Trophoblast cell (in vitro differentiated cells and primary cell): ENCODE results near the gene LRRC25.

ENCODE experiments used
- DNase-seq, 2 donors: peaks; one replicate each; pipeline ENCODE4 v3.0.0-alpha.2; 2016
- H2AFZ ChIP-seq: 2 replicates; pipeline ENCODE4 v1.6.1; 2013; ENCODE audit warnings: low read length, moderate library complexity, mild to moderate bottlenecking; ENCODE audit not compliant: insufficient read depth, poor library complexity
- H2AK5ac ChIP-seq: 2 replicates; pipeline ENCODE4 v1.6.1; 2013; ENCODE audit warnings: mild to moderate bottlenecking, low read length
- H2BK120ac ChIP-seq: 2 replicates; pipeline ENCODE4 v1.6.1; 2013; ENCODE audit warnings: low read length, mild to moderate bottlenecking, moderate library complexity; ENCODE audit not compliant: insufficient read depth, poor library complexity
- H2BK12ac ChIP-seq: 2 replicates; pipeline ENCODE4 v1.6.1; 2013; ENCODE audit warnings: mild to moderate bottlenecking, low read length, moderate library complexity
- H2BK5ac ChIP-seq: 2 replicates; pipeline ENCODE4 v1.6.1; 2013; ENCODE audit warnings: low read length, low read depth, moderate library complexity, mild to moderate bottlenecking; ENCODE audit not compliant: poor library complexity
- H3K14ac ChIP-seq: 2 replicates; pipeline ENCODE4 v1.6.1; 2013; ENCODE audit warnings: mild to moderate bottlenecking, low read length
- H3K18ac ChIP-seq: 2 replicates; pipeline ENCODE4 v1.6.1; 2013; ENCODE audit warnings: mild to moderate bottlenecking, low read length
- H3K23ac ChIP-seq: 2 replicates; pipeline ENCODE4 v1.6.1; 2013; ENCODE audit warnings: low read length
- H3K27ac ChIP-seq: 2 replicates; pipeline ENCODE4 v1.5.1; 2013; ENCODE audit warnings: low read depth, mild to moderate bottlenecking, inconsistent platforms, low read length, moderate library complexity
- H3K27me3 ChIP-seq: 2 replicates; pipeline ENCODE4 v1.6.1; 2013; ENCODE audit warnings: inconsistent platforms, mild to moderate bottlenecking, low read length, moderate library complexity; ENCODE audit not compliant: insufficient read depth
- H3K36me3 ChIP-seq, 2 experiments: 1 replicate in 1 of 2; 2 replicates in 1 of 2; pipeline ENCODE4 v1.6.1; 2013; ENCODE audit warnings: low read length in 2 of 2, mild to moderate bottlenecking in 2 of 2, moderate library complexity in 1 of 2; ENCODE audit not compliant: insufficient read depth in 2 of 2, control insufficient read depth in 1 of 2
- H3K4ac ChIP-seq: 2 replicates; pipeline ENCODE4 v1.6.1; 2013; ENCODE audit warnings: low read depth, mild to moderate bottlenecking, low read length, moderate library complexity
- H3K4me1 ChIP-seq, 2 experiments: 1 replicate in 1 of 2; 2 replicates in 1 of 2; pipeline ENCODE4 v1.6.1; 2013; ENCODE audit warnings: low read length in 2 of 2, mild to moderate bottlenecking in 2 of 2, moderate library complexity in 1 of 2; ENCODE audit not compliant: insufficient read depth in 2 of 2, control insufficient read depth in 1 of 2
- H3K4me2 ChIP-seq: 2 replicates; pipeline ENCODE4 v1.6.1; 2013; ENCODE audit warnings: inconsistent platforms, mild to moderate bottlenecking, low read length, moderate library complexity
- H3K4me3 ChIP-seq: 2 replicates; pipeline ENCODE4 v1.5.1; 2013; ENCODE audit warnings: mild to moderate bottlenecking, low read depth, low read length, inconsistent platforms
- H3K79me1 ChIP-seq: one replicate; pipeline ENCODE4 v1.6.1; 2013; ENCODE audit warnings: low read length
- H3K79me2 ChIP-seq: 2 replicates; pipeline ENCODE4 v1.6.1; 2013; ENCODE audit warnings: low read length, mild to moderate bottlenecking; ENCODE audit not compliant: control insufficient read depth, insufficient read depth, poor library complexity
- H3K9ac ChIP-seq: 2 replicates; pipeline ENCODE4 v1.6.1; 2013; ENCODE audit warnings: mild to moderate bottlenecking, low read length
- H3K9me3 ChIP-seq: 2 replicates; pipeline ENCODE4 v1.6.1; 2013; ENCODE audit warnings: low read depth, mild to moderate bottlenecking, control low read depth, inconsistent platforms, low read length; ENCODE audit not compliant: insufficient read depth
- H4K12ac ChIP-seq: 2 replicates; pipeline ENCODE4 v1.6.1; 2013; ENCODE audit warnings: low read depth, mild to moderate bottlenecking, low read length, moderate library complexity
- H4K8ac ChIP-seq: 2 replicates; pipeline ENCODE4 v1.6.1; 2013; ENCODE audit warnings: low read depth, mild to moderate bottlenecking, low read length, moderate library complexity
- H4K91ac ChIP-seq: one replicate; pipeline ENCODE4 v1.6.1; 2013; ENCODE audit warnings: low read depth, mild to moderate bottlenecking, low read length, moderate library complexity
- WGBS: extraction: QIAGEN DNeasy Blood & Tissue Kit; methylation state at CpG from one replicate; pipeline ENCODE4 v1.1.7; 2013; ENCODE audit warnings: missing lambda C conversion rate; ENCODE audit not compliant: insufficient read length, insufficient coverage; ENCODE audit errors: extremely low coverage; 5-methylcytosine and 5-hydroxymethylcytosine counted together

Gene LRRC25

GRCh38 chr19:18439910-18440237, 42.5 kb upstream of the LRRC25 start:
- no peak overlapping the region for H2AK5ac ChIP-seq
- H2BK5ac ChIP-seq, result peak overlapping the region; percentile 13
- peak overlapping the region; percentile 46 for H2BK12ac ChIP-seq
- H3K36me3 ChIP-seq, result peaks cover 33 to 35% of the 10 kb centered on the region in 2 experiments
- WGBS, result no CpG with 5 or more reads among the region's 9 CpGs
- peak overlapping the region; percentile 13 for H3K4me2 ChIP-seq
- no peak overlapping the region for H3K23ac ChIP-seq
- H2BK120ac ChIP-seq, result peak overlapping the region; percentile 79
- peak overlapping the region; percentile 41 for H3K14ac ChIP-seq
- peaks cover 29% of the 10 kb centered on the region for H3K79me1 ChIP-seq
- H3K4me3 ChIP-seq, result no peak overlapping the region
- H3K27me3 ChIP-seq, result no peaks in the 10 kb centered on the region
- H3K9me3 ChIP-seq, result peaks cover 2% of the 10 kb centered on the region
- H4K8ac ChIP-seq, result peak overlapping the region; percentile 5
- no peak overlapping the region for H3K4ac ChIP-seq
- no peak overlapping the region for H4K12ac ChIP-seq
- peak overlapping the region; percentile 97 for H3K27ac ChIP-seq
- peaks cover 29 to 52% of the 10 kb centered on the region in 2 experiments for H3K4me1 ChIP-seq
- H3K18ac ChIP-seq, result peak overlapping the region; percentile 4
- no peak overlapping the region for H3K9ac ChIP-seq
- H4K91ac ChIP-seq, result peak overlapping the region; percentile 99
- H3K79me2 ChIP-seq, result peaks cover 12% of the 10 kb centered on the region
- DNase-seq, result peak in 1 of 2 donors; percentile 65
- H2AFZ ChIP-seq, result no peak overlapping the region

GRCh38 chr19:18439025-18439909, 41.8 kb upstream of the LRRC25 start:
- Histone ChIP-seq H3K9me3 (peaks cover 2% of the 10 kb centered on the region), H4K12ac (peak overlapping the region; percentile 49), H3K4me3 (no peak overlapping the region), H3K79me1 (peaks cover 29% of the 10 kb centered on the region), H3K23ac (no peak overlapping the region), H2BK120ac (peak overlapping the region; percentile 98), H3K79me2 (peaks cover 12% of the 10 kb centered on the region), H2AK5ac (peak overlapping the region; percentile 82), H2BK12ac (peak overlapping the region; percentile 53), H3K9ac (no peak overlapping the region), H3K4me1 (peaks cover 30 to 54% of the 10 kb centered on the region in 2 experiments), H3K27ac (peak overlapping the region; percentile 97), H3K27me3 (no peaks in the 10 kb centered on the region), H4K8ac (peak overlapping the region; percentile 96), H3K4me2 (peak overlapping the region; percentile 59), H4K91ac (peak overlapping the region; percentile 99), H3K18ac (peak overlapping the region; percentile 82), H3K36me3 (peaks cover 32 to 34% of the 10 kb centered on the region in 2 experiments), H2BK5ac (peak overlapping the region; percentile 96), H3K14ac (peak overlapping the region; percentile 84), H2AFZ (peak overlapping the region; percentile 33), H3K4ac (peak overlapping the region; percentile 80)
- DNase-seq, result peak; percentile 15 to 56
- WGBS, result no CpG with 5 or more reads among the region's 13 CpGs

GRCh38 chr19:18438331-18439024, 41.1 kb upstream of the LRRC25 start:
- DNase-seq, result peak; percentile 53 to 54

More at GRCh38 chr19:18438331-18439024, 41.1 kb upstream of the LRRC25 start:
- Histone ChIP-seq H3K9ac (peak overlapping the region; percentile 26), H2BK12ac (peak overlapping the region; percentile 63), H3K36me3 (peaks cover 25 to 26% of the 10 kb centered on the region in 2 experiments), H2AFZ (peak overlapping the region; percentile 85), H2AK5ac (peak overlapping the region; percentile 97), H3K23ac (no peak overlapping the region), H3K27me3 (no peaks in the 10 kb centered on the region), H3K14ac (peak overlapping the region; percentile 84), H3K4ac (peak overlapping the region; percentile 87), H4K91ac (peak overlapping the region; percentile 99), H3K79me2 (peaks cover 14% of the 10 kb centered on the region), H2BK120ac (peak overlapping the region; percentile 98), H3K4me3 (peak overlapping the region; percentile 58), H3K4me2 (peak overlapping the region; percentile 59), H3K27ac (peak overlapping the region; percentile 97), H3K79me1 (peaks cover 32% of the 10 kb centered on the region), H4K8ac (peak overlapping the region; percentile 96), H3K4me1 (peaks cover 33 to 55% of the 10 kb centered on the region in 2 experiments), H2BK5ac (peak overlapping the region; percentile 96), H3K18ac (peak overlapping the region; percentile 98), H4K12ac (peak overlapping the region; percentile 49), H3K9me3 (peaks cover 2% of the 10 kb centered on the region)
- WGBS, result no CpG with 5 or more reads among the region's 24 CpGs
